Body of pancreas (tissue), 4 donors: ENCODE results near the gene NKAIN2. TPM values are rescaled to one million over a fixed set of nuclear protein-coding genes. Genes with fewer than 3 reads are reported as not detected.

Experiments
- ATAC-seq: fragments of 150-250 bp; one replicate; pipeline ENCODE4 v1.9.1; 2016
- DNase-seq, 4 donors: peaks; one replicate each; pipeline ENCODE4 v3.0.0-alpha.2; 2019
- H3K27ac ChIP-seq, 4 donors: fragments of 200-600 bp; sonication (generic); 1 replicate in 3 of 4; 2 replicates in 1 of 4; pipeline versions ENCODE4 v1.5.1 to v1.6.1; 2016 to 2019; ENCODE audit warnings: mild to moderate bottlenecking in 1 of 4, mixed read lengths in 1 of 4, moderate library complexity in 1 of 4
- H3K27me3 ChIP-seq, 2 donors: fragments of 200-600 bp; sonication (generic); one replicate each; pipeline ENCODE4 v1.6.0; 2016; ENCODE audit warnings: mild to moderate bottlenecking in 1 of 2
- H3K36me3 ChIP-seq, 2 donors: fragments of 200-600 bp; sonication (generic); replicated peaks in 1 of 2; 2 replicates each; pipeline ENCODE4 v1.5.1; 2016; ENCODE audit warnings: low read depth in 2 of 2; ENCODE audit not compliant: insufficient read depth in 1 of 2
- H3K4me1 ChIP-seq: fragments of 200-600 bp; sonication (generic); one replicate; pipeline ENCODE4 v1.6.0; 2016
- H3K4me3 ChIP-seq, 2 donors: fragments of 200-600 bp; sonication (generic); 1 replicate in 1 of 2; 2 replicates in 1 of 2; pipeline ENCODE4 v1.5.1; 2016 to 2019
- H3K9me3 ChIP-seq, 3 donors: fragments of 200-600 bp; sonication (generic); 1 replicate in 2 of 3; 2 replicates in 1 of 3; pipeline ENCODE4 v1.5.1; 2016
- CTCF ChIP-seq, 7 experiments: fragments of 450-650 bp in 4 of 7; fragments of 200-600 bp in 3 of 7; sonication (generic) in 3 of 7; IDR thresholded peaks; one replicate each; pipeline ENCODE4 v1.5.1; 2016 to 2019; ENCODE audit warnings: antibody characterized with exemption in 7 of 7
- POLR2A ChIP-seq, 3 donors: fragments of 450-650 bp; IDR thresholded peaks; one replicate each; pipeline ENCODE4 v1.6.1; 2016; ENCODE audit warnings: antibody characterized with exemption in 3 of 3, mild to moderate bottlenecking in 2 of 3
- WGBS, 2 donors: methylation state at CpG; one replicate each; pipeline ENCODE4 v1.1.5; 2017; 5-methylcytosine and 5-hydroxymethylcytosine counted together
- intact Hi-C: fragments of 100-400 bp; cut with DNase I; formaldehyde crosslinking; loops from one replicate; pipeline ENCODE4 v1.15.1; 2023
- total RNA-seq, 2 donors: library from RNA; depleted of rRNA; stranded (reverse); fragments of >200 nt; gene quantifications; one replicate each; pipeline ENCODE4 v1.1.0, GENCODE V29; 2016

Gene NKAIN2
- total RNA-seq, 2 donors from 2014 or later: not detected

- no peaks in the 10 kb centered on the region for H3K36me3 ChIP-seq
- no peak for TF ChIP-seq POLR2A (IDR thresholded peaks at IDR 0.05)
- no peak for TF ChIP-seq CTCF (IDR thresholded peaks at IDR 0.05)
- intact Hi-C loops: no loop called here
- H3K4me3 ChIP-seq: no peak overlapping the region
- DNase-seq (no peak), ATAC-seq (no peak)
- no peaks in the 10 kb centered on the region for H3K27me3 ChIP-seq
- H3K9me3 ChIP-seq: no peaks in the 10 kb centered on the region
- H3K27ac ChIP-seq: no peak overlapping the region
- no peaks in the 10 kb centered on the region for H3K4me1 ChIP-seq
- 78 to 81% methylated on average over 5 of the region's 5 CpGs for WGBS, 2 donors
Measured at GRCh38 chr6:124074606-124075005, 270.9 kb downstream of the NKAIN2 start.

- intact Hi-C loops: no loop called here
- ATAC-seq: no peak
Measured at GRCh38 chr6:124076336-124077048, 272.8 kb downstream of the NKAIN2 start.

GRCh38 chr6:124078169-124078568 is 274.5 kb downstream of the NKAIN2 start:
- Histone ChIP-seq H3K9me3 (no peaks in the 10 kb centered on the region), H3K27ac (no peak overlapping the region), H3K27me3 (no peaks in the 10 kb centered on the region), H3K36me3 (no peaks in the 10 kb centered on the region), H3K4me1 (no peaks in the 10 kb centered on the region), H3K4me3 (no peak overlapping the region)
- TF ChIP-seq POLR2A (IDR thresholded peaks at IDR 0.05) (no peak), CTCF (IDR thresholded peaks at IDR 0.05) (no peak)
- ATAC-seq (no peak), DNase-seq (no peak)
- intact Hi-C loops: no loop called here

More at GRCh38 chr6:124076336-124077048, 272.8 kb downstream of the NKAIN2 start:
- no peaks in the 10 kb centered on the region for H3K4me1 ChIP-seq
- no peaks in the 10 kb centered on the region for H3K36me3 ChIP-seq
- 36 to 47% methylated on average over 5 of the region's 5 CpGs for WGBS, 2 donors
- H3K4me3 ChIP-seq: no peak overlapping the region
- no peak overlapping the region for H3K27ac ChIP-seq
- TF ChIP-seq POLR2A (IDR thresholded peaks at IDR 0.05): no peak
- TF ChIP-seq CTCF (IDR thresholded peaks at IDR 0.05): no peak
- peak in 1 of 4 donors; percentile 5 for DNase-seq
- no peaks in the 10 kb centered on the region for H3K27me3 ChIP-seq
- no peaks in the 10 kb centered on the region for H3K9me3 ChIP-seq

GRCh38 chr6:124080483-124080882 is 276.8 kb downstream of the NKAIN2 start:
- Histone ChIP-seq H3K4me1 (no peaks in the 10 kb centered on the region), H3K27me3 (no peaks in the 10 kb centered on the region), H3K9me3 (no peaks in the 10 kb centered on the region), H3K4me3 (no peak overlapping the region), H3K27ac (no peak overlapping the region), H3K36me3 (no peaks in the 10 kb centered on the region)
- DNase-seq: no peak
- 28% methylated on average over 1 of the region's 1 CpG for WGBS, 2 donors
- no peak for ATAC-seq
- TF ChIP-seq CTCF (IDR thresholded peaks at IDR 0.05) (no peak), POLR2A (IDR thresholded peaks at IDR 0.05) (no peak)
- intact Hi-C loops: no loop called here

GRCh38 chr6:124090491-124090890 is 286.8 kb downstream of the NKAIN2 start:
- no peak for TF ChIP-seq CTCF (IDR thresholded peaks at IDR 0.05)
- TF ChIP-seq POLR2A (IDR thresholded peaks at IDR 0.05): no peak
- 30 to 35% methylated on average over 2 of the region's 2 CpGs for WGBS, 2 donors
- H3K4me1 ChIP-seq: no peaks in the 10 kb centered on the region
- intact Hi-C loops: no loop called here
- DNase-seq (no peak), ATAC-seq (no peak)
- no peaks in the 10 kb centered on the region for H3K9me3 ChIP-seq
- no peak overlapping the region for H3K4me3 ChIP-seq
- H3K27me3 ChIP-seq: no peaks in the 10 kb centered on the region
- H3K36me3 ChIP-seq: no peaks in the 10 kb centered on the region
- no peak overlapping the region for H3K27ac ChIP-seq
